NCI-H526 treated with DMSO at 0.1 percent for 48 hours (cell line): Measurements from ENCODE around the gene SLCO2A1.

Source experiments
- DNase-seq: peaks from one replicate; lab custom pipeline; 2025; lab: John Stamatoyannopoulos, UW

Gene SLCO2A1

DNA sequence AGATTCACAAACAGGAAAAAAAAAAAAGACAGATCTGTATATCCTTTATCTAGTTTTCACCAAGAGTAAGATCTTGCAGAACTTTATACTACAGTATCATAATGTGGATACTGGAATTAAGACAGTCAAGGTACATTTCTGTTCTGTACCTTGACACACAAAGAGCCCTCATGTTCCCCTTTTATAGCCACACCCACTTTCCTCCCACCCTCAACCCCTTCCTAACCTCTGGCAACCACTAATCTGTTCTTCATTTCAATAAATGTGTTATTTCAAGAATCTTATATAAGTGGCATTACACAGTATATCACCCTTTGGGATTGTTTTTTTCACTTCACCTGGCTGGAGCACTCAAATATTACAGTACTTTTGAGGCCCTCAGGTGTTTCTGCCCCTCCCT is 130.4 kb downstream of the SLCO2A1 start:
- no peak for DNase-seq

DNA sequence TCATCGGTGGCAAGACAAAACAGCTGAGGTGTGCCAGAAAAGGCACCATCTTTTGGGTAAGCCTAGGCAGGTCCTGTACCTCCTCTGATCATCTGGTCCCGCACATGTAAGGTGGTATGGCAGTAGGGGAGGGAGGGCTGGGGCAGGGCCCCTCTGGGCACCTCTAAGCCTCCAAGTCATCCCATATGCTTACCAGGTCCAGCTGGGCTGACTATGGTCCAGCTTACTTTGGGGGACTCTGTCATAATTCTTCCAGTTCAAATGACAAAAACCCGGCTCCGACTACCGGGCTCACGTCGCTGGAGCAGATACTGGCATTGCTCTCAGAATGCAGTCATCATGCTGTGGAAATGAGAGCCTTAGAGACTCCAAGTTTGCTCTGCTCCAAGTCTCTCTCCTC is 132.2 kb downstream of the SLCO2A1 start:
- no peak for DNase-seq

DNA sequence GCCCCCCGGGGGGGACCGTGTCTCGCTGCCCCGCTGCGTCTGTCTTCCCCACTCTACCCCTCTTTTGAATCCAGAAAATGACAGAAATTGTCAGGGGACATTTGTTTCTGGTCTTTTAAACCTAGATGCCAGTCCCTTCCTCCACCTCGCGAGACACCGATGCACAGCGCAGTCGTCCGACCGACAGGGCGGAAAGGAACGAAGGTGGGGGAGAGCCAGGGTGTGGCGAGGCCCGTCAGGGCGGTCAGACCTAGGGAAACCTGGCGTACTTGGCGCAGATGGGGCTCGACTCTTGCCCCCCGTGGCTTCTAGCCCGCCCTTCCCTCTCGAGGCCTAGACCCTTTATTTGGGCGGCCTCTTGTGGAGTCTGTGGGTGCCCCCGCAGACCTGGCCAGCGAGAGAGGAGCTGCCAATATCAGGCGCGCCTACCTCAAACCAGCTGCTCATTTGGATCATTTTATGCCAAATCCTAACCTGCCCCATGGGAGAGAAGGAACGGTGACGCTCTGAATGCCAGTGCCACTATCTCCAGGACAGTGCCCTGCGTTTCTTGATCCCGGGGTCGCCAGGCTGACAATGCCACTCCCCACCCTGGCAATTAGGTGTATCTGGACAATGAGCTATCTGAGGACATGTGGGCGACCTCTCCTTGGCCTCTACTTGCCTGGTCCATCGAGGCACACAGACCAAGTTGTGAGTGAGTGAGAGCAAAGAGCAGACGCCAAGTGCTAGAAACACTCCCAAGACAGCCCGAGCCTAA is 133.5 kb downstream of the SLCO2A1 start:
- peak; percentile 14 for DNase-seq

DNA sequence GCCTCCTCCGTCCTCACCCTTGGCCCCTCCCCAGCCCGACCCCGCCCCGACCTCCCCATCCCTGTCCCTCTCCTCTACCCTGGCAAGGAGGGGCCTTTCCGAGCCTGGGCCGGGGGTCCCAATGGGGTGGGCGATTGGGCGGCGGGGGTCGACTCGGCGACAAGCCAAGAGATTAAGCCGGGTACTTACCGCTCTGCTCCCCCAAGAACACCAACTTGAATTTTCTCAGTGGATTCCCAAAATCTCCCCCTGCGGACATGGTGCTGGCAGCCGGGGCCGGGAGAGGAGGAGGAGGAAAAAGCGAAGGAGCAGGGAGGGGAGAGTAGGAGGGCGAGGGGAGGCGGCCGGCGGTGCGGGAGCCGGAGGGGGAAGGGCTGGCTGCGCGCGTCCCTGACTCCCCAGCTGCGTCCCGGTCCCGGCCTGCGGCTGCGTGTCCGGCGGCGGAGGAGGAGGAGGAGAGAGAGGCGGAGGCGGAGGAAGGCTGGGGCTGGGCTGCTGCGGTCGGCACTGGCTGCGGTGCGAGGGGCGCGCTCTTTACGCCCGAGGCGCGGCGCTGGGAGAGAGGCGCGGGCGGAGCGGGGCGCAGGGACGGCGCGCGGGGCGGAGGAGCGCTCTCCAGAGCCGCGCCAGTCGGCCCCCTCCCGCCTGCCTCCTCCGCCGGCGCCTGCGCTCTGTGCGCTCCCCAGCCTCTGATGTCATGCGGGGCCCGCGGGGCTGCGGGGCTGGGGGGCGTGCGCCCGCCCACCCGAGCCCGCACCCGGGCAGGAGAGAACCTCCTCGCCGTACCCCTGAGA is 134.3 kb downstream of the SLCO2A1 start, which contains the start of gene RAB6B:
TSS of gene RAB6B (minus strand) at position 675 of the 794 bp plus-strand sequence. CDS start at position 259, 416 bp downstream.
- peak; percentile 35 for DNase-seq

DNA sequence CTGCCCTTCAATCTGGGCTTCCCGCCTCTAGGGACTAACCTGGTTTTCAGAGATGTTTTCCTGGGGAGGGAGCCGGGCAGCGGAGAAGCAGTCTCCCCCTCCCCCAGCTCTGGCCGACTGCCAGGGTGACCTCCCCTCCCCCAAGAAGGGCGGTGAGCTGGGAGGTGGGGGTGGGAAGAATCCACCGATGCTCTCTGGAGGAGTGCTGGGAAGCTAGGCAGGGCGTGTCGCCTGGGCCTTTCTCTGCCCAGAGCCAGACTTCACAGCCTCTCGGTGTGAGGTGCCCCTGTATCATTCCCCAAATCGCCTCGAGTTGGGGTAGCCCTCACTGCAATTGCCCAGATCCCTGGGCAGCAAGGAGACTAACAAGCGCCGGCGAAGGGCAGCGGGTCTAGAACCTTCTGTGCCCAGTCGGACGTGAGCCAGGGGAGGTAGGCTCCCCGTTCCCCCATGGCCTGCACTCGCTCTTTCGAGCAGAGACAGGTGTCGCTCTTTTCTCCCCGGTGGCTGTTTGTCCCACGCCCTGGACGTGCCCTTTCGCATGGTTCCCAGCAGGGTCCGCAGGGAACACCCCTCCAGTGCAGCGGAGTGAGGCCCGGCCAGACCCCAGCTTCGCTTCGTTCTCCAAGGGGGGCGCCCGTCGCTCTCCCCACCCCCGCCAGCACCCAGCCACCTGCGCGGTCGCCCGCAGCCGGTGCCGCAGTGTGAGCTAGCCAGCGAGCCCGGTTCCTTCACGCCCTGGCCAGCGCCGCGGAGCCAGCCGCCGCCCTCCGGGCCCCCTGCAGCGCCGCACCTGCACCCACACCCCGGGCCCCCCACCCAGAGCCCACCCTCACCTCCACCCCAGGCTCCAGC is 135.1 kb downstream of the SLCO2A1 start:
- peak; percentile 6 for DNase-seq

DNA sequence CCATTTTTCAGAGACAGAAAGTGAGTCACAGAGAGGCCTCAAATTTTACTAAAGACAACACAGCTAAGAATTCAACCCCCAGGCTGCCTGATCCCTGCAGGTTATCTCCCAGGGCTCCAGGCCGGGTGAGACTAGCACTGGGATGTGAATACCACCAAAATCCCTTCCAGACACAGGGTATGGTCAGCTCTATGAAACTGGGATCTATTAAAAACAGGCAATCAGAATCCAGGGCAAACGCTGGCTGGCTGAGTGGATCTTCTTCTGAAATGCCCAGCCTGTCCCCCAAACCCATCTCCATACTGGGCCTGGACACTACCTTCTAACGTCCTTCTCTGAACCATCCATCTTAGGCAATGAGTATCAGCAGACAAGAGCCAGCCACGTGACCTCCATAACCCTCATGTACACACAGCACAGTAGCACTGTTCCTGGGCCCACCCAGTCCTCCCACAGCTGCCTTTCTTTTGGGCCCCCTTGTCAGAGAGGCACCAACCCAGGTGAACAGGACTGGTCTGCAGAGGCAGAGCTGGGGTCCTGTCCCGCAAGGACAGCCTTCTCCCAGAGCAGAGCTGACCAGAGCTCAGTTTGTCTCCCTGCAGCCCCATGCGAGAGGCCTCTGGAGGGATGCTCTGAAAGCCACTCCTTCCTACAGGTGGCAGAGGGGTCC is 135.9 kb downstream of the SLCO2A1 start:
- no peak for DNase-seq

DNA sequence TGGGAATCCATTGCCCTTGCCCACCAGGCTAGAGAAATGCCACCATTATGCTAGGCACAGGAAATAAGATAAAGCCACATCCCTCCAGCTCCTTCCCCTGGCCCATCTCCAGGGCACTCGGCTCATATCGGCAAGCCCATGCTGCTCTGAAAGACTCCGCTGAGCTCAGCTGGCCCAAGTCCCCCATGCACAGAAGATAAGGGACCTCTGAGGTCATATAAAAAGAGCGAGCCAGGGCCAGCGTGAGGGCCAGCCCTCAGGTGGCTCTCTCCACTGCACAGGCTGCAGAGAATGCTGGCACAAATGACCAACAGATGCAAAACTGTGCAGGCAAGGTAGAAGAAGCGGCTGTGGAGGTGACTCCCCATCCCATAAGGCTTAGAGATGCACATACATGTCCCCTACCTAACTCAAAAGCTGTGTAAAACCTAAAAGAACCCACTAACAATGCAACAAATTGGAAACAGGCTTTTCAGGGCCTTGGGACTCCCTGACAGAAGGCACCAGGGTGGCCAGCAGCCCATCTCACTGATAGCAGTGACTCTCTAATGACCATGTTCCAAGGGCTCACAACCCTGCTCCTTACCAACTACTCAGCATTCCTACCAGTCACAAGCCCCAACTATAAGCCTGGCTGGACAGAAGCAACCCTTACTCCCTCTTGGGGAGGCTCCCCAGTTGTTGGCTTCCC is 137.0 kb downstream of the SLCO2A1 start:
- no peak for DNase-seq

DNA sequence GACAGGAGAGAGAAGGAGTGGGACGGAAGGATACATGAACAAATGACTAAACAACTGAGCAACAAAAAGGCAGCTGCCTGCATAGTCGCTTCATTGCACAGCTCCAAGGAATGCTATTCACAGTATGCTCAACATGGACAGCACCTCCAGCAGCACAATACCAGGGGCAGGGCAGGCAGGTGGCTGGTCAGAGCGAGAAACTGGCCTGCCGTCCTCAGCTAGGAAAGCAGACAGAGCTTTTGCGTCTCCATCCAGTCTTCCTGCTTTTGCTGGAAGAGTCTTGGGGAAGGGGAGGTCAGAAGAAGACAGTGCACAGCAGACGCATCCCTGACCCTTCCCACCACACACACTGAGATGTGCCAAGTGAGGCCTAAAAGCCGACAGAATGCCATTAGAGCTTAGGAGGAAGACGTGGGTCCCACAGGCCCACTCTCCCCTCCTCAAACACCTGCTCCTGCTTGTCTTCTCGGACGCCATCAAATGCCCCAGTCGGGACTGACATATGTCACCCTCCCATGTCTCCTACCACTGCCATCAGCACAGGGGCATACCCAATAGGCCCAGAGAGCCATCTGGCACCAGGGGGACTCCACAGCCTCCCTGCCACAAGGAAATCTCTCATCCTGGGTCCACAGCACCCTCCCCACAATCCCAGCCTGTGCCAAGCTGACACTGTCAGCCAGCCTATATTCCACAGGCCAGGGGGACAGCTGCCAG is 137.9 kb downstream of the SLCO2A1 start:
- no peak for DNase-seq

DNA sequence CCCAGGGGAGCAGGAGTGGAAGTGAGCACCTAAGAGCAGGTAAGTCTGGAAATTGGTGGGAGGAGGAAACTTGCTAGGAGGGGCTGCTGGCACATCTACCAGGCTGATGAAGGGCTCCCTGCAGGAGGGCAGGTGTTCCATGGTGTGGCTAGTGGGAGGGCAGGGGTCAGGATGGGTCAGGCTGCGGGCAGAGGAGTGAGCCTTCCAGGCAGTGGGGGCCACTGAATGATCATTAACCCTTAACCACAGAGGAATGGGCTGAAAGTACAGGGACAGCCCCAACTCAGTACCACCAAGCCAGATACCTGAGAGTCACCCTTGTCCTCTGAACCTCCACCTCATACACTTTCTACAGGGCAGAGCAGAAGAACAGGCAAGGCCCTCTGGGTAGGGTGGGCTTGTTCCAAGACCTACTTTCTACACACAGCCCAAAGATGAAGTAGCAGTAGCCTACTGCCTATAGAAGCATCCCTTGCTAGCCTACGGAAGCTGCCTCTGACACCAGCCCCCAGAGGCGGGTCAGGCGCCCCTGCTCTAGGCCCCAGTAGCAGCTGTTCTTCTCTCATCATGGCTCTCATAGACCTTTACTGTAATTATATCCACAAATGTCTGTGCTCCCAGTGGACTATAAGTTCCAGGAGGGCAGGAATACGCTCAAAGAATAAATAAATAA is 138.6 kb downstream of the SLCO2A1 start:
- no peak for DNase-seq

DNA sequence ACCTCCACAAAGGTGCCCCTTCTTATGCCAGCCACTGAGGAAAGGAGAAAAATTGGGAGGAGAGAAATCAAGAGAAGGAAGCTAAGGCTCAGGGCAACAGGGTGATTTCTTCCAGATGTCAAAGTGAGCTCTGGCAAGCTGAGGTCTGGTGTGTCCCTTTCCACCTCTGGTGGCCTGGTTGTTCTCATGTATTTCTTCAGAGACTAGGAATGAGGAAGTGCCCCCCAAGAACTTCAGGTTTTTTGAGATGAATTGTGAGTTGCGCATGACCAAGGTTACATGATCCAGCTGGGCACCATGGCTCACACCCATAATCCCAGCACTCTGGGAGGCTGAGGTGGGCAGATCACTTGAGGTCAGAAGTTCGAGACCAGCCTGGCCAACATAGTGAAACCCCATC is 139.7 kb downstream of the SLCO2A1 start:
- DNase-seq: no peak

DNA sequence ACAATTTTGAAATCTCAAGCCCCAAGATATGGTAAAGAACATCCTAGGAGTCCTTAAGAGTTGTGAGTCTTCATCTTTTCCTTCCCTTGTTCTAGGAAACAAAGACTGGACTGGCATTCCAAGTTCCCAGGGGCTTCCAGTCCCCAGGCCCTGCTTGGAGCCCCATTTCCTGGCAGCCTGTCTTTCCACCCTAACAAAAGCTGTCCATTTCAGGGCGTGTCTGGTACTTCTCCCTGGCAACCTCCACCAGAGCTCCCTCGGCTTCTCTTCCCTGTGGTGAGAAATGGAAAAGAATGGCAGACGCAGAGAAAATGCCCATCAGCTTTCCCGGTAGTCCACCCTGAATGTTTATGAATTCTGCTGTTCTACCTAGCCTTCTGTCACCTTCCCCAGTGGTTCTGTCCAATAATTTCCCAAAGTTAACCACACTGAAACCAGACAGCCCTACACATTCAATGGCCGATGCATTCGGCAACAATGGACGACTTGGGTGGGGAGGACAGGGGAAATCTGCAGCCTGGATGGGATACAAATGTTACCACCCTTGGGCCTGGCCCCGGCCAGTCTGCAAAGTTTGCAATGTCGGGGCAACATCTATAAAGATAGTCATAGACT is 140.9 kb downstream of the SLCO2A1 start:
- no peak for DNase-seq

DNA sequence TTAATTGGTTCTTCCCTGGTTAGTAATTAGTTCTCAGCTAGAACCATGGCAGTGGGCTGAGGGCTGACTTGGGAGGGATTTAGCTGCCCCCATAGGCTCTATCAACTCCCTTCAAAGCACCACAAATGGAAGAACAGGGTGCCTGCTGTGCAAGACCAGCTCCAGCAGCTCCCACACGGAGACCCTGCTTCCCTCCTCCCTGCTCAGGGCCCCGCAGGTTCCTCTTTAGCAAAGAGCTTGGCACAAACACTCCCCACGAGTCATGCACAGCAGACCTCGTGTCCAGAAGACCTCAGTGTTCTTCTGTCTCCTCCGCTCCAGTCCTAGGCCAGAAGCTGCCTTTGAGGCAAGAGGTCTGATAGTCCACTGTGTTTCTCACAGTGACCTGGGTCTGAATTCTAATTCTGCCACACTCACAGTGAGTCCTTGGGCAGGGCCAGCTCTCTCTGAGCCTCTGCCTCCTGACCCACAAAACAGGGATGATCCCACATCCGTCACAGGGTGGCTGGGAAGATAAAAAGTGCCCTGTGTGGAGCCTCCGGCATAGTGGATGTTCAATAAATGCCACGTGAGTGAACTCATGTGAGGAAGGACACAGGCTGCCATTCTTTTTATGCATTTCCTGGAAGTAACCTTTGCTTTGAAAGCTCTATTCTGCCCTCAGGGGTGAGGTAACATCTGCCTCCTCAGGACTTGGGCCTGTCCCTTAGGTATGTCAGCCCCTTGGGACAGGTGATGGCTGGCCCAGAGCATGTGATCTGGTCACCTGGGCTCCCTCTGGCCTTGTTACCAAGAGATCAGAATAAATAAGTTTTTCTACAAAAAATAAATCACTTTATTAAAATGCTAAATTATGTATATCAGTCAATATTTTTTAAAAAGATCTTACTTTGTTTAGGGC is 141.7 kb downstream of the SLCO2A1 start:
- DNase-seq: no peak

DNA sequence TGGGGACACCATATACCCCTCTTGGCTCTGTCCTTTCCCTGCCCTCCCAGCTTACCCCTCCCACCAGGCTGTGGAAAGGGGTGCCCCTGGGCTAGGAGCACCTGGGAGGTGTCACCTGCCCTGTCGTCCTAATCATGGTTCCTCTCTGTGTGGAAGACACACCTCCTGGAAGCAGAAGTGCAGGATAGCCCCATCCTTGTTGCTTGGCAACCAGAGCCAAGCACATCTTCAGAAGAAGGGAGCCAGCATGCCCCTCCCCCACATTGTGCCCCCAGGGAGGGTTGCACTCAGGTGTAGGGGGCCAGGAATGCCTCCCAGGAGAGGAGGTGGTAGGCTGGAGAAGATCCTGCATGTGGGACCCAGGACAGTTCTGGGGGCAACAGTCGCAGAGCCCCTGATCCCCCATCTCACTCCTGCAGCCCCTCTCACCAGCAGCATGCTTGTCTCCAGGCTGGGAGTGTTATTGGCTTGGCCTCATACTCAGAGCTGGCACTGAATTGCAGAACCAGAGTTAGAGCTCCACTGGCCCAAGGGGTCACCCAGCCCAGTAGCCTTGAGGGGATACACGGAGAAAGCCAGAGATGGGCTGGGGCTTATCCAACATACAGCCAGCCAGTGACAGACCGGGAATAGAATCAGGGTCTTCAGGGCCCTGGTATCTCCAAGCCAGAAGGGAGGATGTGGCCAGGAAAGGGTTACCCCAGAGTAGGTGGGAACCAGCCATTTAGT is 142.5 kb downstream of the SLCO2A1 start:
- DNase-seq: no peak

DNA sequence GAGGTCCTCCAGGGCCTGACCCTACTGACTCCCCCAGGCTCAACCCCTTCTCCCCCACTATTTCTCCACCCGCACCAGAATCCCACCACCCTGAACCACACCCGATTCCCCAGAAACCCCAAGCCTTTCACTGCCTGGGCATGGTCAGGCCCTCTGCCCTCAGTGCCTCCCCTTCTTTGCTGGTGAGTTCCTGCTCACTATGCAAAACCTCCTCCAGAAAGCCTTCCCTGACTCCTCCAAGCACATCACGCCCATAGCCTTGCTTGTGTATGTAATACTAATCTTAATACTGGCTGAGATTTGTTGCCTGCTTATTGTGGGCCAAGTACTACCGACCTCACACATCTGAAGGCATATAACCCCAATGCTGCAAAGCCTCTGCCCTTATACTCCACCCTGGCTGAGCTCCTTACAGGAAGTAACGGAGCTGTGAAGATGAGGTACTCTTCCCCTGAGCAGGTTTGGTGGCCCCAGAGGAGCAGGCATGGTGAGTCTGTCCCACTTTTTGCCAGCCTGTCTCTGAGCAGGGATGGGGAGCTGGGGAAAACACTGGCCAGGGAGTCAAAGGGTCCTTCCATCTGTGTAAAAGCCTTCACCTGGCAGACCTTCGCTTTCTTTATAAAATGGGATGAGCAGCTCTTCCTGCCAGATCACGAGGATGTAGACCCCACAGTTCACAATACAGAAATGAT is 143.5 kb downstream of the SLCO2A1 start:
- no peak for DNase-seq

DNA sequence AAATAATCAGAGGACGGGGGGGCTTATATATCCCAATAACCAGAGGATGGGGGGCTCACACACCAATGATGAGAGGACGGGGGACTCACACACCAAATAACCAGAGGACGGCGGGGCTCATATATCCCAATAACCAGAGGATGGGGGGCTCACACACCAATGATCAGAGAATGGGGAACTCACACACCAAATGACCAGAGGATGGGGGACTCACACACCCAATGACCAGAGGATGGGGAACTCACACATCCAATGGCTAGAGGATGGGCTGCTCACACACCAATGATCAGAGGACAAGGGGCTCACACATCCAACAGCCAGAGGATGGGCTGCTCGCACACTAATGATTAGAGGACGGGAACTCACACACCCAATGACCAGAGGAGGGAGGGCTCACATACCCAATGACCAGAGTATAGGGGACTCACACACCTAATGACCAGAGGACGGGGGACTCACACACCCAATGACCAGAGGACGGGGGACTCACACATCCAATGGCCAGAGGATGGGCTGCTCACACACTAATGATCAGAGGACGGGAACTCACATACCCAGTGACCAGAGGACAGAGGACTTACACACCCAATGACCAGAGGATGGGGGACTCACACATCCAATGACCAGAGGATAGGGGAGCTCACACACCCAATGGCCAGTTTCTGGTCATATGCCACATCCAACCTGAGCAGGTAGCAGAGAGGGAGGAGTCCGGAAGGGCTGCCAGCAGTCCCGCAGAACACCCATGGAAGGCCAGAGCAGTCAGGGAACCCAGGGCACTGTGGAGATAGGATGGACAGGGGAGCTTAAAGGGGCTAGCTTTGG is 144.6 kb downstream of the SLCO2A1 start:
- DNase-seq: no peak
